ENCODE results near the gene LILRA1.

GRCh38 chr19:54554896-54555295, 38.5 kb upstream of the LILRA1 start:
- TF ChIP-seq CTCF (IDR thresholded peaks at IDR 0.05; ENCODE audit: low read length) (no peak), EZH2 (IDR thresholded peaks at IDR 0.05; ENCODE audit: borderline replicate concordance, low read length) (no peak)
